Endothelial cell of umbilical vein (primary cell): ENCODE results near the gene CDK19.

Source experiments
- CTCF ChIP-seq, 2 donors: IDR thresholded peaks; 1 replicate in 1 of 2; 2 replicates in 1 of 2; pipeline ENCODE4 v1.5.1; 2011; ENCODE audit warnings: low read length in 2 of 2, mild to moderate bottlenecking in 2 of 2, moderate library complexity in 2 of 2, control low read depth in 1 of 2, inconsistent platforms in 1 of 2, low read depth in 1 of 2; ENCODE audit not compliant: insufficient read depth in 1 of 2; ENCODE audit errors: extremely low read depth in 1 of 2
- EZH2 ChIP-seq: IDR thresholded peaks from 2 replicates; pipeline ENCODE4 v1.6.1; 2012; ENCODE audit warnings: borderline replicate concordance, low read depth, mild to moderate bottlenecking, moderate library complexity, low read length, inconsistent platforms; ENCODE audit not compliant: severe bottlenecking
- FOS ChIP-seq: IDR thresholded peaks from 2 replicates; pipeline ENCODE4 v1.6.1; 2011; ENCODE audit warnings: mild to moderate bottlenecking, low read length, moderate library complexity, borderline replicate concordance; ENCODE audit not compliant: insufficient read depth
- MAX ChIP-seq: IDR thresholded peaks from 2 replicates; pipeline ENCODE4 v1.6.1; 2011; ENCODE audit not compliant: insufficient read depth, insufficient read length
- MYC ChIP-seq: IDR thresholded peaks from one replicate; pipeline ENCODE4 v1.6.1; 2011; ENCODE audit warnings: mild to moderate bottlenecking, low read depth, low read length
- POLR2A ChIP-seq: IDR thresholded peaks from 2 replicates; pipeline ENCODE4 v1.6.1; 2012; ENCODE audit warnings: low read depth, mild to moderate bottlenecking, control low read depth, low read length
- POLR2AphosphoS5 ChIP-seq: IDR thresholded peaks from 2 replicates; pipeline ENCODE4 v1.6.1; 2012; ENCODE audit warnings: low read depth, mild to moderate bottlenecking, control low read depth, low read length, moderate library complexity; ENCODE audit not compliant: insufficient read depth

GRCh38 chr6:110689275-110689935, 125.9 kb downstream of the CDK19 start:
- TF ChIP-seq CTCF (IDR thresholded peaks at IDR 0.05; ENCODE audit: extremely low read depth in 1 of 2, insufficient read depth in 1 of 2, low read depth in 1 of 2, low read length in 2 of 2): no peak
- TF ChIP-seq POLR2A: no peak
- no peak for TF ChIP-seq FOS
- TF ChIP-seq POLR2AphosphoS5: no peak
- no peak for TF ChIP-seq EZH2
- TF ChIP-seq MAX: no peak
- no peak for TF ChIP-seq MYC
